HG02588 (cell line): ENCODE data around the gene F3.
A peak's percentile ranks its signal among the peaks of the same experiment; 100 is the strongest.

Experiments
- ATAC-seq: cut with Tn5 transposase; IDR thresholded peaks from one replicate; pipeline ENCODE4 v1.9.1; 2021; ENCODE audit warnings: mild to moderate bottlenecking, moderate library complexity; ENCODE audit not compliant: unreplicated experiment

The F3 gene

GRCh38 chr1:94553323-94553730, 11.8 kb upstream of the F3 start:
- ATAC-seq = no peak

- ATAC-seq = no peak
These were observed 10.6 kb upstream of the F3 start for GRCh38 chr1:94552071-94552586.

GRCh38 chr1:94551449-94551848, 9.9 kb upstream of the F3 start:
- ATAC-seq = no peak

DNA sequence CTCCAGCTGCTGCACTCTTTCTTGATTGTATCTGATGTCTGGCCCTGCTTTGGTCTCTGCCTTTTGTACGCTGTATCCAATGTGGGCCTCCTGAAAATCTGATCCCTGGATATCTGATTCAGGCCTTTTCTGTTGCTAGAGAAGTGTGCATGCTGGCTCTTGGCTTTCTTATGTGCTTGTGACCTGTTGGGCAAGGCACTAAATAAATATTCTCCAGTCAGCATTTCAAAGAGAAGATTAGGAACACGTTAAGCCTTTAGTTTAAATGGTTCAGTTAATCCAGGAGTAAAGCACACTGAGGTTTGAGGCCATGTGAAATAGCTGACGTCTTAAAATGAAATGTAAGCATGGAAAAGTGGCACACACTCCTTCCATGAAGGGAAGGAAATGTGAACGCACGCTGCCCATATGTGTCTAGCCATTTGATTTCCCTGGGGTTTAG, 9.3 kb upstream of the F3 start:
- ATAC-seq = no peak

DNA sequence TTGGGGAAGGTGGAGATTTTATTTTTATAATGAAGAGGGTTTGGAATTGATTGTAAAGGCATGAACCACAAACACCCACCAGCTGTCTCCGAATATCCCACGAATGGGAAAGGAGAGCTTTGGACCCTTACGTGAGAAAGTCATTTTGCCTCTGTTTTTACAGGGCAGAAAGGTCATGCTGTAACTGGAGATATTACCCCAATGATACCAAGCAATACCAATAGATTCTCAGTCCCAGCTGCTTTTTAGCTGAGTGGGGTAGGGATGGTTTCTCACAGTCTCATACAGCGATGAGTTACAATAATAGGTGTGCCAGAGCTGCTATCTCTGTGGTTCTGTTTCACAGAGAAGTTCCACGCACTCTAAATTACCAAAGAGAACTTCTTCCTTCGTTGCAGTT, 8.8 kb upstream of the F3 start:
- ATAC-seq = no peak

GRCh38 chr1:94549706-94550105, 8.1 kb upstream of the F3 start:
- ATAC-seq = no peak

GRCh38 chr1:94544706-94545490, 3.3 kb upstream of the F3 start:
- ATAC-seq = no peak

DNA sequence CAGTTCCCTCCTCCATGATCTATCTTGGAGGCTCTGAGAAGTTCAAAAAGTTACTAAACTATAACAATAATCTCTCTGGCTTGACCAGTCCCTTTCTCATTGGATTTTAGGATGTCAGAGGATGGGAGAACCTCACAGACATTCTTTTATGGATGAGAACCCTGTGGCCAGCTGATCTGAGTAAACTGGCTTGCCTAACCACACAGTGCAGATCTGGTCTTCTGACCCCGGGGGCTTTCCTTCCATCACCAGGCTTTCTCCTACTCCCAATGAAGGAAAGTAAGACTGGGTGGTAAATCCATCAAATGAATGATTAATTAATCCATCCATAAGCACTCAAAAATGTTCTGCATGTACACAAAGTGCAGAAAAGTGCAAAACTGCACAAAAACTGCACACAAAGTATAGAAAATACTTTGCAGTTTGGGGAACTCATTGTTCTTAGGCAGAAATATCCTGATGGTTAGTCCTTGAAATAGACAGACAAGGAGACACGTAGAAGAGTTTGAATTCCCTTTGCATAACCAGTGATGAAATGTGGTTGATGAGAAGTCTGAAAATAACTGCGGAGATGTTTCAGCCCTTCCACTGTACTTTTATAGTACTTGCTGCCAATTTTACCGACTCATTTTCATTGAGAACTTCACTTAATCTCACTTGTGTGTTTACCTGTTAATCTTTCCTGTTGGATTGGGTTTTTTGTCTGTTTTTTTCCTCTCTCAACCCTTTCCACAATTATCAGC, 2.5 kb upstream of the F3 start:
- no peak for ATAC-seq

GRCh38 chr1:94543001-94543400, 1.4 kb upstream of the F3 start:
- ATAC-seq = no peak

- ATAC-seq = peak; percentile 25
These were observed 720 bp upstream of the F3 start for GRCh38 chr1:94542088-94542870.

- ATAC-seq = no peak
These were observed 916 bp downstream of the F3 start for GRCh38 chr1:94540440-94541245.

DNA sequence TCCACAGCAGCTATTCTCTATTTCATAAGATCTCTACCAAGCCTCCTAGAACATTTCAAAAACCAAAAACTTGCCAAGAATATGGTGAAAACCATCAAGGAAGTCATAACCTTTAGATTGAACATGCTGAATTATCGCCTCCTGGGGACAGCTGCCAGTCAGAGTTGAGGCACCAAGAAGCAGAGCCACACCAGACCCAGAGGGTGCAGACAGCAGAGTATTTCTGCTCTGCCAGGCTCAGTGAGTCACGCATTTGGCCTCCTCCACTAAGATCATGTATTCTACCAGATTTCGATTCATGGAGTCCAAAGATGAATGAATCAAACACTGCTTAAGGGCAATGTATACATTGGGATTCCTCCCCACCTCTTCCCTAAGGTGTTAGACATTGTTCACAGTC, 2.1 kb downstream of the F3 start:
- no peak for ATAC-seq

DNA sequence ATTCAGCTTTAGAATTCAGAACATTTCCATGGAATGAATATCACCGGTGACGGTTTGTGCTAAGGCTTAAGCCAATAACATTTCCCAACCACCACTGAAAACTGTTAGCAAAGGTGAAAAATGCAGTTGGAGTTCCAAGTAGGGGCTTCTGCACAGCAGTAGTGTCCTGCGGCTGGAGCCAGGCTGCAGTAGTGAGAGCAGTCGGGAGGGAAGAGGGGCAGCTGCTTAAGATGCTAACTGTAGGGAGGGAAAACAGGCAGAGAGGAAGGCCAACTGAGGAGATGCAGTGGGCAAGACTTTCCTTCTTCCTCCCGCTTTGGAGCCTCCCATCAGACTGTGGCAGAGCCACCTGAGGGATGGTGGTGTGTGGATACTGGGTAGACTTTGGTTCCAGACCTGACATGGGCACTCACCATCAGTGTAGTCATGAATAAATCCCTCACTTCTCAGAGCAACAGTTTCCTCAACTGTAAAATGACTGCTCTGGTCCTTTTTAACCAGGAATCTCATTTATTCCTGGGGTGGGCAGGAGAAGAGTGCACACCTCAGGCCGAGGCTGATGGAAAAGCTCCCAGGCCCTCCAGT, 3.2 kb downstream of the F3 start:
- ATAC-seq = no peak

GRCh38 chr1:94537254-94537653, 4.3 kb downstream of the F3 start:
- ATAC-seq = no peak

- ATAC-seq = no peak
These were observed 5.7 kb downstream of the F3 start for GRCh38 chr1:94535879-94536278.

- no peak for ATAC-seq
These were observed 6.5 kb downstream of the F3 start for GRCh38 chr1:94535095-94535494.

GRCh38 chr1:94532077-94532476, 9.5 kb downstream of the F3 start:
- no peak for ATAC-seq

- ATAC-seq = no peak
These were observed 9.9 kb downstream of the F3 start for GRCh38 chr1:94531664-94532063.

GRCh38 chr1:94530373-94530878, 11.1 kb downstream of the F3 start:
- no peak for ATAC-seq

- no peak for ATAC-seq
These were observed 12.1 kb downstream of the F3 start for GRCh38 chr1:94529416-94529815.
